WERI-Rb-1 (cell line): ENCODE results near the gene DPYSL4.

ENCODE experiments used
- DNase-seq: peaks from one replicate; pipeline ENCODE4 v3.0.0-alpha.2; 2020
- H3K27ac ChIP-seq: fragments of 250-450 bp; sonication (Bioruptor Pico); 2 replicates; pipeline ENCODE4 v1.5.1; 2020; ENCODE audit warnings: mild to moderate bottlenecking, moderate library complexity
- H3K27me3 ChIP-seq: fragments of 250-450 bp; sonication (Bioruptor Pico); 2 replicates; pipeline ENCODE4 v1.5.1; 2021; ENCODE audit warnings: mild to moderate bottlenecking, low read depth, moderate library complexity; ENCODE audit not compliant: insufficient read depth, severe bottlenecking
- H3K36me3 ChIP-seq: fragments of 250-450 bp; sonication (Bioruptor Pico); 2 replicates; pipeline ENCODE4 v1.5.1; 2020; ENCODE audit warnings: mild to moderate bottlenecking, moderate library complexity
- H3K4me3 ChIP-seq: 2 replicates; pipeline ENCODE4 v1.5.1; 2011; ENCODE audit warnings: low read depth, mild to moderate bottlenecking, control low read depth, low read length
- H3K9me3 ChIP-seq: fragments of 250-450 bp; sonication (Bioruptor Pico); 2 replicates; pipeline ENCODE4 v1.5.1; 2021; ENCODE audit warnings: mild to moderate bottlenecking, moderate library complexity; ENCODE audit not compliant: severe bottlenecking
- CTCF ChIP-seq: IDR thresholded peaks from 2 replicates; pipeline ENCODE4 v1.5.1; 2011; ENCODE audit warnings: low read depth, mild to moderate bottlenecking, control low read depth, inconsistent platforms, low read length

Gene DPYSL4

GRCh38 chr10:132162021-132162531 is 24.7 kb upstream of the DPYSL4 start:
- Histone ChIP-seq H3K27ac (no peak overlapping the region; the same call in 1 of the 2 replicates), H3K27me3 (no peaks in the 10 kb centered on the region), H3K4me3 (peak overlapping the region; percentile 1; the same call in 1 of the 2 replicates), H3K9me3 (no peaks in the 10 kb centered on the region), H3K36me3 (no peaks in the 10 kb centered on the region)
- peak; percentile 56 for DNase-seq
- TF ChIP-seq CTCF: no peak

- no peaks in the 10 kb centered on the region for H3K9me3 ChIP-seq
- no peak for DNase-seq
- TF ChIP-seq CTCF: no peak
- peak overlapping the region; percentile 12 for H3K4me3 ChIP-seq
- no peak overlapping the region; the same call in 1 of the 2 replicates for H3K27ac ChIP-seq
- H3K27me3 ChIP-seq: no peaks in the 10 kb centered on the region
- H3K36me3 ChIP-seq: no peaks in the 10 kb centered on the region
These were observed 24.0 kb upstream of the DPYSL4 start for GRCh38 chr10:132162590-132163277.

- DNase-seq: peak; percentile 96
- peak overlapping the region; percentile 12 for H3K4me3 ChIP-seq
These were observed 23.4 kb upstream of the DPYSL4 start for GRCh38 chr10:132163278-132163765.

GRCh38 chr10:132163826-132164515 is 22.8 kb upstream of the DPYSL4 start:
- no peak for TF ChIP-seq CTCF
- H3K36me3 ChIP-seq: no peaks in the 10 kb centered on the region
- H3K4me3 ChIP-seq: no peak overlapping the region
- H3K9me3 ChIP-seq: no peaks in the 10 kb centered on the region
- H3K27me3 ChIP-seq: no peaks in the 10 kb centered on the region
- H3K27ac ChIP-seq: no peak overlapping the region
- DNase-seq: no peak

More at GRCh38 chr10:132163278-132163765, 23.4 kb upstream of the DPYSL4 start:
- Histone ChIP-seq H3K9me3 (no peaks in the 10 kb centered on the region), H3K27me3 (no peaks in the 10 kb centered on the region), H3K36me3 (no peaks in the 10 kb centered on the region), H3K27ac (no peak overlapping the region; the same call in 1 of the 2 replicates)
- peak; percentile 56 for TF ChIP-seq CTCF

- Histone ChIP-seq H3K27ac (no peak overlapping the region), H3K4me3 (no peak overlapping the region), H3K36me3 (no peaks in the 10 kb centered on the region), H3K27me3 (no peaks in the 10 kb centered on the region), H3K9me3 (no peaks in the 10 kb centered on the region)
- DNase-seq: peak; percentile 70
- no peak for TF ChIP-seq CTCF
These were observed 21.9 kb upstream of the DPYSL4 start for GRCh38 chr10:132164761-132165278.
